Uterus (tissue), 4 donors: ENCODE results near the gene EPC2. TPM values are rescaled to one million over a fixed set of nuclear protein-coding genes. Genes with fewer than 3 reads are reported as not detected.
"Not testable (repeated sequence)": the region's sequence is repeated elsewhere in the genome, so short reads cannot be mapped to it uniquely, and the experiment has no call there.

ENCODE experiments used
- DNase-seq, 2 donors: peaks; one replicate each; pipeline ENCODE4 v3.0.0-alpha.2; 2019 to 2020
- H3K27ac ChIP-seq, 2 donors: fragments of 200-600 bp; sonication (generic); 1 replicate in 1 of 2; 2 replicates in 1 of 2; pipeline ENCODE4 v1.5.1; 2016 to 2018
- H3K27me3 ChIP-seq, 2 donors: fragments of 200-600 bp; sonication (generic); one replicate each; pipeline ENCODE4 v1.5.1; 2018 to 2019; ENCODE audit warnings: control low read depth in 1 of 2
- H3K36me3 ChIP-seq, 2 donors: fragments of 200-600 bp; sonication (generic); one replicate each; pipeline ENCODE4 v1.5.1; 2019; ENCODE audit warnings: control low read depth in 1 of 2
- H3K4me1 ChIP-seq, 2 donors: fragments of 200-600 bp; sonication (generic); one replicate each; pipeline ENCODE4 v1.5.1; 2018 to 2019; ENCODE audit warnings: control low read depth in 1 of 2
- H3K4me3 ChIP-seq, 2 donors: fragments of 200-600 bp; sonication (generic); 1 replicate in 1 of 2; 2 replicates in 1 of 2; pipeline ENCODE4 v1.5.1; 2018 to 2019; ENCODE audit warnings: mild to moderate bottlenecking in 1 of 2
- H3K9me3 ChIP-seq, 2 donors: fragments of 200-600 bp; sonication (generic); one replicate each; pipeline ENCODE4 v1.5.1; 2019; ENCODE audit warnings: control low read depth in 1 of 2
- CTCF ChIP-seq, 4 experiments: fragments of 200-600 bp in 2 of 4; fragments of 450-650 bp in 2 of 4; sonication (generic) in 2 of 4; IDR thresholded peaks; one replicate each; pipeline ENCODE4 v1.5.1; 2016 to 2019; ENCODE audit warnings: antibody characterized with exemption in 4 of 4, mild to moderate bottlenecking in 2 of 4, moderate library complexity in 1 of 4
- POLR2A ChIP-seq, 2 donors: fragments of 450-650 bp; IDR thresholded peaks; one replicate each; pipeline ENCODE4 v1.6.1; 2016; ENCODE audit warnings: antibody characterized with exemption in 2 of 2, mild to moderate bottlenecking in 1 of 2, moderate library complexity in 1 of 2
- intact Hi-C: fragments of 100-400 bp; cut with DNase I; formaldehyde crosslinking; loops from one replicate; pipeline ENCODE4 v1.15.1; 2023; ENCODE audit warnings: low total_unique reads
- total RNA-seq, 4 donors: library from RNA; depleted of rRNA in 3 of 4; stranded (reverse); fragments of >200 nt in 3 of 4; gene quantifications; one replicate each; pipeline versions ENCODE4 v1.1.0 to v1.2.4, GENCODE V29; 2014 to 2023
- donor health status: DM: yes; HTN: yes; CAD: no.

EPC2 gene
- total RNA-seq, 4 donors from 2014 or later: 14.3 to 71.4 (median 33.8) TPM

- DNase-seq: no peak
Observed at GRCh38 chr2:148687543-148687942, 43.0 kb downstream of the EPC2 start.

GRCh38 chr2:148688011-148688410 lies 43.5 kb downstream of the EPC2 start:
- H3K36me3 ChIP-seq, intact Hi-C loops, H3K4me3 ChIP-seq, H3K4me1 ChIP-seq, H3K27me3 ChIP-seq, DNase-seq, H3K9me3 ChIP-seq, H3K27ac ChIP-seq: not testable (repeated sequence)

More at GRCh38 chr2:148687543-148687942, 43.0 kb downstream of the EPC2 start:
- no peak for TF ChIP-seq CTCF (IDR thresholded peaks at IDR 0.05)
- TF ChIP-seq POLR2A (IDR thresholded peaks at IDR 0.05): no peak
- Histone ChIP-seq H3K27ac (no peak overlapping the region), H3K27me3 (no peaks in the 10 kb centered on the region), H3K4me1 (no peaks in the 10 kb centered on the region), H3K9me3 (no peaks in the 10 kb centered on the region), H3K36me3 (no peaks in the 10 kb centered on the region), H3K4me3 (no peak overlapping the region)
- intact Hi-C loops: no loop called here

- TF ChIP-seq CTCF (IDR thresholded peaks at IDR 0.05) (no peak), POLR2A (IDR thresholded peaks at IDR 0.05) (no peak)
- DNase-seq: no peak
- H3K9me3 ChIP-seq: peaks cover 0 to 13% of the 10 kb centered on the region in 2 donors
- no peaks in the 10 kb centered on the region for H3K36me3 ChIP-seq
- H3K27ac ChIP-seq: no peak overlapping the region
- no peaks in the 10 kb centered on the region for H3K4me1 ChIP-seq
- H3K4me3 ChIP-seq: no peak overlapping the region
- intact Hi-C loops: no loop called here
- no peaks in the 10 kb centered on the region for H3K27me3 ChIP-seq
Observed at GRCh38 chr2:148696985-148697384, 52.4 kb downstream of the EPC2 start.

- Histone ChIP-seq H3K4me1 (no peaks in the 10 kb centered on the region), H3K9me3 (peaks cover 0 to 13% of the 10 kb centered on the region in 2 donors), H3K27me3 (no peaks in the 10 kb centered on the region), H3K27ac (no peak overlapping the region), H3K4me3 (no peak overlapping the region), H3K36me3 (no peaks in the 10 kb centered on the region)
- TF ChIP-seq CTCF (IDR thresholded peaks at IDR 0.05): no peak
- intact Hi-C loops: no loop called here
- no peak for DNase-seq
Observed at GRCh38 chr2:148699830-148700229, 55.3 kb downstream of the EPC2 start.

DNA sequence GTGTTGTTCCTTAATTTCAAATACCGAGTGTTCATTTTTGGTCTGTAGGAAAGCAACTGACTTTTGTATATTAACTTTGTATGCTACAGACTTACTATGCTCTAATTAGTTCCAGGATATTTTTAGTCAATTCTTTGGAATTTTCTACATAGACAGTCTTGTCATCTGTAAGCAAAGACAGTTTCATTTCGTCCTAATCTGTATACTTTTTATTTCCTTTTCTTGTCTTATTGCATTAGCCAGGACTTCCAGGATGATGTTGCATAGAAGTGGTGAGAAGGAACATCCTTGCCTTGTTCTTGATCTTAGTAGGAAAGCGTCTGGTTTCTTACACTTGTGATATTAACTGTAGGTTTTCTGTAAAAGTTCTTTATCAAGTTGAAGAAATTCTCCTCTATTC lies 56.5 kb downstream of the EPC2 start:
- no peak for TF ChIP-seq CTCF (IDR thresholded peaks at IDR 0.05)
- TF ChIP-seq POLR2A (IDR thresholded peaks at IDR 0.05): no peak
- DNase-seq: no peak
- Histone ChIP-seq H3K36me3 (no peaks in the 10 kb centered on the region), H3K4me3 (no peak overlapping the region), H3K4me1 (no peaks in the 10 kb centered on the region), H3K27me3 (no peaks in the 10 kb centered on the region), H3K27ac (no peak overlapping the region), H3K9me3 (peaks cover 0 to 13% of the 10 kb centered on the region in 2 donors)
- intact Hi-C loops: no loop called here

- no peak overlapping the region for H3K27ac ChIP-seq
Observed at GRCh38 chr2:148701877-148702276, 57.3 kb downstream of the EPC2 start.

More at GRCh38 chr2:148701877-148702276, 57.3 kb downstream of the EPC2 start:
- intact Hi-C loops: no loop called here
- no peak overlapping the region for H3K4me3 ChIP-seq
- no peak for DNase-seq
- no peaks in the 10 kb centered on the region for H3K27me3 ChIP-seq
- no peaks in the 10 kb centered on the region for H3K4me1 ChIP-seq
- H3K36me3 ChIP-seq: no peaks in the 10 kb centered on the region
- no peak for TF ChIP-seq CTCF (IDR thresholded peaks at IDR 0.05)
- TF ChIP-seq POLR2A (IDR thresholded peaks at IDR 0.05): no peak
- H3K9me3 ChIP-seq: peaks cover 0 to 13% of the 10 kb centered on the region in 2 donors
